Right lobe of liver (tissue), 6 donors: ENCODE data around the gene WNT8B. TPM values are rescaled to one million over a fixed set of nuclear protein-coding genes. Genes with fewer than 3 reads are reported as not detected.

Source experiments
- ATAC-seq, 4 donors: fragments of 200-7000 bp; cut with Tn5 transposase; one replicate each; pipeline ENCODE4 v1.9.1; 2020; ENCODE audit warnings: mild to moderate bottlenecking in 4 of 4, moderate library complexity in 4 of 4
- DNase-seq, 3 donors: peaks; one replicate each; pipeline ENCODE4 v3.0.0-alpha.2; 2020
- H3K27ac ChIP-seq, 3 donors: fragments of 200-600 bp; one replicate each; pipeline ENCODE4 v1.8.0; 2022
- H3K27me3 ChIP-seq, 2 donors: fragments of 200-600 bp; one replicate each; pipeline ENCODE4 v1.8.0; 2022
- H3K36me3 ChIP-seq, 4 donors: fragments of 200-600 bp; sonication (generic) in 1 of 4; one replicate each; pipeline versions ENCODE4 v1.5.1 to v1.8.0; 2017 to 2022; ENCODE audit warnings: control low read depth in 1 of 4
- H3K4me1 ChIP-seq, 4 donors: fragments of 200-600 bp; sonication (generic) in 1 of 4; one replicate each; pipeline versions ENCODE4 v1.5.1 to v1.8.0; 2017 to 2022; ENCODE audit warnings: control low read depth in 1 of 4
- H3K4me3 ChIP-seq, 3 donors: fragments of 200-600 bp; one replicate each; pipeline ENCODE4 v1.8.0; 2022
- H3K9me3 ChIP-seq, 4 donors: fragments of 200-600 bp; sonication (generic) in 1 of 4; one replicate each; pipeline versions ENCODE4 v1.5.1 to v1.8.0; 2017 to 2022; ENCODE audit warnings: control low read depth in 1 of 4
- CTCF ChIP-seq, 4 donors: fragments of 200-600 bp in 3 of 4; fragments of 450-650 bp in 1 of 4; IDR thresholded peaks; one replicate each; pipeline versions ENCODE4 v1.5.1 to v1.8.0; 2016 to 2022; ENCODE audit warnings: antibody characterized with exemption in 4 of 4, mild to moderate bottlenecking in 2 of 4
- POLR2A ChIP-seq: fragments of 450-650 bp; IDR thresholded peaks from one replicate; pipeline ENCODE4 v1.6.1; 2017; ENCODE audit warnings: antibody characterized with exemption, mild to moderate bottlenecking
- WGBS: methylation state at CpG from one replicate; pipeline ENCODE4 v1.1.6; 2018; ENCODE audit warnings: low coverage, low lambda C conversion rate; ENCODE audit not compliant: insufficient coverage; ENCODE audit errors: missing lambda C conversion rate; 5-methylcytosine and 5-hydroxymethylcytosine counted together
- intact Hi-C, 2 donors: fragments of 100-400 bp; cut with DNase I; formaldehyde crosslinking; loops; one replicate each; pipeline versions ENCODE4 v1.11.2 to v1.14.1; 2022
- long read RNA-seq: library from polyadenylated mRNA; unstranded; transcript quantifications from one replicate; pipeline ENCODE4 v2.0.0, GENCODE V29; 2019
- total RNA-seq, 6 experiments: library from RNA; depleted of rRNA in 2 of 6; stranded (reverse); fragments of >200 nt in 2 of 6; fragmentation: NEBNext Ultra II Directional in 3 of 6; extraction: Animal tissue kit (Norgen Biotek cat#: 25700) in 3 of 6; gene quantifications; one replicate each; pipeline versions ENCODE4 v1.1.0 to v1.2.4, GENCODE V29; 2016 to 2023
- donor health status: DM: no; HTN: yes; CAD: no.
- donor health status: DM: no; HTN: no; CAD: no.
- donor health status: DM: no; HTN: no; CAD: no.
- donor health status: DM: no; HTN: yes; CAD: no.
- donor health status: DM: no; HTN: yes; CAD: no.

Gene WNT8B
- under 1 TPM in 1 of 6 experiments, not detected in 5; 0.19 TPM for total RNA-seq
- long read RNA-seq = 0 reads

GRCh38 chr10:100462709-100463108 is at the start of gene WNT8B:
WNT8B (plus strand) TSS chr10:100463009; CDS start chr10:100463169, 160 bp downstream.
- DNase-seq (no peak), ATAC-seq (no peak)
- no peak within 1 kb of the TSS for H3K27ac ChIP-seq
- WGBS = 60% methylated on average over 4 of the region's 4 CpGs
- no peaks in the 10 kb centered on the region for H3K27me3 ChIP-seq
- no peaks in the 10 kb centered on the region for H3K4me1 ChIP-seq
- no peaks in the 10 kb centered on the region for H3K9me3 ChIP-seq
- TF ChIP-seq CTCF (IDR thresholded peaks at IDR 0.05) = no peak
- no peak for TF ChIP-seq POLR2A
- H3K36me3 ChIP-seq = no peaks in the 10 kb centered on the region
- intact Hi-C loops = no loop called here
- no peak within 1 kb of the TSS for H3K4me3 ChIP-seq

GRCh38 chr10:100413173-100413572 is 49.6 kb upstream of the WNT8B start:
- intact Hi-C loops = no loop called here

GRCh38 chr10:100419911-100420449 is 42.8 kb upstream of the WNT8B start:
- peaks cover 0 to 10% (median 3%) of the 10 kb centered on the region in 4 donors for H3K4me1 ChIP-seq
- no peaks in the 10 kb centered on the region for H3K9me3 ChIP-seq
- H3K36me3 ChIP-seq = no peaks in the 10 kb centered on the region
- no peak overlapping the region for H3K4me3 ChIP-seq
- no peaks in the 10 kb centered on the region for H3K27me3 ChIP-seq
- no peak for DNase-seq
- peak in 2 of 4 donors; percentile 38 to 47 for ATAC-seq
- H3K27ac ChIP-seq = no peak overlapping the region
- intact Hi-C loops = no loop called here
- TF ChIP-seq CTCF (IDR thresholded peaks at IDR 0.05) = no peak
- TF ChIP-seq POLR2A = no peak
- 84% methylated on average over 4 of the region's 4 CpGs for WGBS

More at GRCh38 chr10:100413173-100413572, 49.6 kb upstream of the WNT8B start:
- no peak overlapping the region for H3K4me3 ChIP-seq
- no peaks in the 10 kb centered on the region for H3K9me3 ChIP-seq
- no peaks in the 10 kb centered on the region for H3K27me3 ChIP-seq
- no peak for TF ChIP-seq CTCF (IDR thresholded peaks at IDR 0.05)
- TF ChIP-seq POLR2A = no peak
- ATAC-seq (no peak), DNase-seq (no peak)
- H3K36me3 ChIP-seq = no peaks in the 10 kb centered on the region
- no peaks in the 10 kb centered on the region for H3K4me1 ChIP-seq
- H3K27ac ChIP-seq = no peak overlapping the region
- WGBS = 64% methylated on average over 3 of the region's 3 CpGs

GRCh38 chr10:100427374-100427773 is 35.4 kb upstream of the WNT8B start:
- intact Hi-C loops = no loop called here
- ATAC-seq = no peak
- DNase-seq = no peak
- no peak for TF ChIP-seq CTCF (IDR thresholded peaks at IDR 0.05)
- no peak for TF ChIP-seq POLR2A
- no peak overlapping the region for H3K4me3 ChIP-seq
- H3K9me3 ChIP-seq = no peaks in the 10 kb centered on the region
- no peaks in the 10 kb centered on the region for H3K36me3 ChIP-seq
- 97% methylated on average over 2 of the region's 2 CpGs for WGBS
- no peaks in the 10 kb centered on the region for H3K27me3 ChIP-seq
- H3K27ac ChIP-seq = no peak overlapping the region
- peaks cover 0 to 17% (median 5%) of the 10 kb centered on the region in 4 donors for H3K4me1 ChIP-seq
